KOPT-K1 (cell line): ENCODE data around the gene CEP290.
"Not testable (repeated sequence)": the region's sequence is repeated elsewhere in the genome, so short reads cannot be mapped to it uniquely, and the experiment has no call there.

ENCODE experiments used
- H3K27ac ChIP-seq: fragments of 200-600 bp; sonication (generic); 2 replicates; pipeline ENCODE4 v1.5.1; 2016; ENCODE audit warnings: antibody characterized with exemption, mild to moderate bottlenecking, low read depth, low read length; ENCODE audit not compliant: poor library complexity, severe bottlenecking
- H3K36me3 ChIP-seq: fragments of 200-600 bp; sonication (generic); 2 replicates; pipeline ENCODE4 v1.5.1; 2017; ENCODE audit warnings: antibody characterized with exemption, mild to moderate bottlenecking, low read length, moderate library complexity; ENCODE audit not compliant: insufficient read depth
- H3K9me3 ChIP-seq: fragments of 200-600 bp; sonication (generic); 2 replicates; pipeline ENCODE4 v1.5.1; 2017; ENCODE audit warnings: antibody characterized with exemption, low read length, mild to moderate bottlenecking; ENCODE audit not compliant: insufficient read depth, poor library complexity, severe bottlenecking

CEP290 gene

GRCh38 chr12:88035907-88036289 lies 106.0 kb downstream of the CEP290 start:
- Histone ChIP-seq H3K36me3 (peaks cover 17% of the 10 kb centered on the region), H3K27ac (peak overlapping the region; percentile 74), H3K9me3 (peaks cover 8% of the 10 kb centered on the region)

GRCh38 chr12:88035271-88035906 lies 106.5 kb downstream of the CEP290 start:
- Histone ChIP-seq H3K9me3 (peaks cover 13% of the 10 kb centered on the region), H3K27ac (peak overlapping the region; percentile 74), H3K36me3 (peaks cover 12% of the 10 kb centered on the region)

- not testable (repeated sequence) for H3K27ac ChIP-seq, H3K36me3 ChIP-seq
- peaks cover 13% of the 10 kb centered on the region for H3K9me3 ChIP-seq
Measured at GRCh38 chr12:88031161-88031560, 110.7 kb downstream of the CEP290 start.

GRCh38 chr12:88029093-88029665 lies 112.7 kb downstream of the CEP290 start, which contains the start of gene C12orf50:
Gene C12orf50 (minus strand): TSS chr12:88029401. CDS start chr12:88026962, 2,439 bp downstream.
- Histone ChIP-seq H3K27ac (no peak within 1 kb of the TSS), H3K9me3 (peaks cover 13% of the 10 kb centered on the region), H3K36me3 (no peaks in the 10 kb centered on the region)

- peaks cover 13% of the 10 kb centered on the region for H3K9me3 ChIP-seq
- H3K36me3 ChIP-seq, result no peaks in the 10 kb centered on the region
- no peak overlapping the region for H3K27ac ChIP-seq
Measured at GRCh38 chr12:88026196-88026595, 115.7 kb downstream of the CEP290 start.

- H3K9me3 ChIP-seq, result peaks cover 29% of the 10 kb centered on the region
- H3K36me3 ChIP-seq, result no peaks in the 10 kb centered on the region
- no peak overlapping the region for H3K27ac ChIP-seq
Measured at GRCh38 chr12:88017964-88018363, 123.9 kb downstream of the CEP290 start.

GRCh38 chr12:88015825-88016224 lies 126.1 kb downstream of the CEP290 start:
- no peak overlapping the region for H3K27ac ChIP-seq
- peaks cover 24% of the 10 kb centered on the region for H3K9me3 ChIP-seq
- H3K36me3 ChIP-seq, result no peaks in the 10 kb centered on the region

- no peaks in the 10 kb centered on the region for H3K36me3 ChIP-seq
- H3K9me3 ChIP-seq, result no peaks in the 10 kb centered on the region
- no peak overlapping the region for H3K27ac ChIP-seq
Measured at GRCh38 chr12:88011755-88012154, 130.1 kb downstream of the CEP290 start.

- Histone ChIP-seq H3K9me3 (no peaks in the 10 kb centered on the region), H3K27ac (no peak overlapping the region), H3K36me3 (no peaks in the 10 kb centered on the region)
Measured at GRCh38 chr12:88006351-88006750, 135.5 kb downstream of the CEP290 start.

GRCh38 chr12:88001327-88001726 lies 140.6 kb downstream of the CEP290 start:
- Histone ChIP-seq H3K27ac (no peak overlapping the region), H3K36me3 (no peaks in the 10 kb centered on the region), H3K9me3 (no peaks in the 10 kb centered on the region)
